CD4-positive, alpha-beta T cell treated with Interleukin-4 for 1 hour (primary cell): ENCODE data around the gene EXOSC9.

Source experiments
- DNase-seq, 2 donors: peaks; one replicate each; pipeline ENCODE4 v3.0.0-alpha.2; 2020 to 2022

Gene EXOSC9

DNA sequence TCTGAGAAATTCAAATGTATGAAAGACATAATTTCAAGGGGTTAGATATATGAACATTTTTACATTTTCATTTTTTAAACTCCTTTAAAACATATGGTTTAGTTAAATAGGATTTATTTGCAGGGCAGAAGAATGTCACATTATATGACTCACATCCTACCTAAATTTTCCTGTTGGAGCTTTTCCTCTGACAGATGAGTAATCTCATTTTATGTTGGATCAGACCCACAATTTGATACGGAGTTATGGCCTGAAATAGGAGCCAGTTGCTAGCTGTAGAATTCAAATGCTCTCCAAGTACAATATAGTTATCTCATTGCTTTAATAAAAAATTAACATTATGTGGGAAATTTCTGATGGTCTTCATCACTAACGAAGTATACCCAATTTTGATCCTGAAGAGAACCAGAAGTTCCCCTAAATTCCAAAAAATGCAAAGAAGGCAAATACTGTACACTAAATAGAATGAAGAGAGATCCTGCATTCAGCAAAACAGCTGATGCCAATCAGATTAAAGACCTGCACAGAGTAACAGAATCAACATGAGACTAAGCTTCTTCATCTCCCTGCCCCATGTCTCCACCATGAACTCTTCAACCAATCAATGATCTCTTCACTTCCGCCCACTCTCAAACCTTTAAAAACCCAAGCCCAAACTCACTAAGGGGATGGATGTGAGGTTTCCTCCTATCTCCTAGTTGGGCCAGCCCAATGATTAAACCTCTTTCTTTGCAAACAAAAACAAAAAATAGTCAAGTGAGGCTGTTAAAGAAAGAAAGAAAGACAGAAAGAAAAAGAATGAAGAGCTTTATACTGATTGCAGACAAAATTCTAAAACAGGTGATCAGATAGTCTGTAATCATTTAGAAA, 10.9 kb upstream of the EXOSC9 start:
- DNase-seq: no peak

GRCh38 chr4:121790976-121791375, 10.1 kb upstream of the EXOSC9 start:
- no peak for DNase-seq

- DNase-seq: no peak
Measured at GRCh38 chr4:121791481-121791880, 9.6 kb upstream of the EXOSC9 start.

- DNase-seq: no peak
Measured at GRCh38 chr4:121792966-121793365, 8.2 kb upstream of the EXOSC9 start.

DNA sequence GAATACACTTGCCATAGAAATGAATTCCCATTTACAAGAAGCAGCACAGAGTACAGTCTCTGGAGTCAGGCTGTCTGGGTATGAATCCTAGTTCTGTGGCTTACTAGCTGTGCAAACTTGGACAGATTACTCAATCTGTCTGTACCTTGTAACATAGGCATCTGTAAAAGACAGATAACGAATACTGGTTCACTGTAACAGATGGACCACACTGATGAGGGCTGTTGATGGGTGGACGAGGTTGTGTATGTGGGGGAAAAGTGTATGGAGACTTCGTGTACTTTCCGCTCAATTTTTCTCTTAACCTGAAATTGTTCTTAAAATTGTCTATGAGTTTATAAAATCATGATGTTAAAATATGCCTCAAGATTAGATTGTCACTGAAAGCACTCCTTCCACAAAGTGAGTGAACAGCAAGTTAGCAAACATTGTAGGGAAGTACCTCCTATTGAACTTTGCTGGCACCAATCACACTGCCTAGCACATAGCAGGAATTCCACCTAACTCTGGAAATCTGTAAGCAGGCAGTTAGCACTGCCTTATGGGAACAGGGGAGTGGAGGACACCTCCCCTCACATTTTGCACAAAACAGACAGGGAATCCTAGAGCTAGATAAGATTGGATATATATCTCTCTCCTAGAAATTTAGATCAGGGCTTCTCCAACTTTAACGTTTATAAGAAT, 6.5 kb upstream of the EXOSC9 start:
- DNase-seq: no peak

GRCh38 chr4:121796283-121796682, 4.8 kb upstream of the EXOSC9 start:
- no peak for DNase-seq

DNA sequence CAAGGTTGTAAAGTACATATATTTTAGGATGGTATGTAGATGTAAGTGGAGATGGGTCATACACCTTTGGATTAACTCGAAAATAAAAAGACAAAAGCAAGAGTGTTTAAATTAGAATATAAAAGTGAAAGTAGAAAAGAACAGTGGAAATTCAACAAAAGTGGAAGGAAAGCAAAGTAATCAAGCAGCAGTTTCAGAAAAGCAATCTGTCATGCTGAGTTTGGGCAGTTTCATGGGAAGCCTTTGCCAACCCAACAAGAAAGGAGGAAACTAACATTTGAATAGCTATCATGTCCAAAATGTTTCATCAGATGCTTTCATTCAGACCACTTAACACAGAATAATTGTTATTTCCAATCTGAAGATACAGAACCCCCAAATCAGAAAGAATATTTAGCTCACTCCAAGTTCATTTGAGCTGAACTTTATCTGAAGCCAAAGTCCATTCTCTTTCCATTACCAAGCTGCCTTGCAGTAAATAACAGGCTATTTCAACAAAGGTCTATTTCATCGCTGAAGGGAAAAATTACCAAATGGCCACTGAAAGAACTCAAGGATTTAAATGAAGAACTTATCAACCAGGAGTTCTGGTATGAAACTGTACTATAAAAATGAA, 1.8 kb upstream of the EXOSC9 start:
- DNase-seq: no peak

- DNase-seq: no peak
Measured at GRCh38 chr4:121799867-121800501, 1.1 kb upstream of the EXOSC9 start.

- no peak for DNase-seq
Measured at GRCh38 chr4:121800638-121800960, 524 bp upstream of the EXOSC9 start.

- DNase-seq: no peak
Measured at GRCh38 chr4:121801715-121802075, 572 bp downstream of the EXOSC9 start.

DNA sequence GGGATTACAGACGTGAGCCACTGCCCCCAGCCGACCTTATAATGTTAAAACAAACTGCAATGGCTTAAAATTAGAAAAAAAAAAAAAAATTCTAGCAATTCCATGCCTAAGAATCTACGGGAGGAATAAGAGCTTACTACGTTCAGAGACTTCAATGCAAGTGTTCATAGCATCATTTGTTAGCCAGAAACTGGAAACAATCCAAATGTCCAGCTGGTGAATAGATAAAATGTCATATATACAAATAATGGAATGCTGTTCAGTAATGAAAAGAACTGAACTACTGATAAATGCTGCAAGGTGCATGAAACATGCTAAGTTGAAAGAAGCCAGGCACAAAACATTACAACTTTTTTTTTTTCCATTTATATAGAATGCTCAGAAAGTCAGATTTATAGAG, 5.3 kb downstream of the EXOSC9 start:
- DNase-seq: no peak

DNA sequence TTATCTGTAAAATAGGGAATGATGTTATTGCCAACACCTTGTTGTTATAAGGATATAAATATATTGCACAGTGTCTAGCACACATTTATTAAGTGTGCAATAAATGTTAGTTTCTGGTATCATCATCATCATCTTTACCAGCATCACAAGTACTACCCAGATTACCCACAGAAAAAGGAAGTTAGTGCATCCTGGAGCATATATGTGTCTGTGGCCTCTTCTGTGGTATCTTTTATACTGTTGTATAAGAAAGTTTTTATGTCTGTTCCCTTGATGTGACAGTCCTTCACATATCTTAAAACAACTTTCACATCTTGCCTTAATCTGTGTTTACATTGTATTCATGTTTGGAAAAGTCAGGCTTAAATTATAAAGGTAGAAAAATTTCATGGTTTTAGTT, 10.0 kb downstream of the EXOSC9 start:
- no peak for DNase-seq

GRCh38 chr4:121814756-121815155, 13.6 kb downstream of the EXOSC9 start:
- no peak for DNase-seq

DNA sequence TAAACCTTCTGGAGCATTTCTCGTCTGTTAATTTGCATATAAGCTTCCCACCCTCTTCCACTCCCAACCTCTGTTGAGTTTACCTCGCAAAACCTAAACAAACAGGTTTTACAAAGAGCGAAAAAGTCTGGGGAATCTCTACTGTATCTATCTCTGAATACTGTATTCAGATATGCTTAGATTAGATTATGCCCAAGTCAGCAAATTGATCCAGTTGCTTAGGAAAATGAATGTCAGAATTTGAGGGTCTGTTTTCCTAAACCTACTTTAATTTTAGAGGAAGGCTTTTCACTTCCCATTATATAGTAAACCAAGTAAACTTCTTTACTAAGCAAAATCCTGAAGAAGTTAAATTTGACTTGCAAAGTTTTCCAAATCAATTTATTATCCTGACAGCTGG, 15.9 kb downstream of the EXOSC9 start:
- DNase-seq: no peak

- no peak for DNase-seq
Measured at GRCh38 chr4:121817701-121818100, 16.6 kb downstream of the EXOSC9 start.

GRCh38 chr4:121818215-121818614, 17.1 kb downstream of the EXOSC9 start:
- DNase-seq: no peak

DNA sequence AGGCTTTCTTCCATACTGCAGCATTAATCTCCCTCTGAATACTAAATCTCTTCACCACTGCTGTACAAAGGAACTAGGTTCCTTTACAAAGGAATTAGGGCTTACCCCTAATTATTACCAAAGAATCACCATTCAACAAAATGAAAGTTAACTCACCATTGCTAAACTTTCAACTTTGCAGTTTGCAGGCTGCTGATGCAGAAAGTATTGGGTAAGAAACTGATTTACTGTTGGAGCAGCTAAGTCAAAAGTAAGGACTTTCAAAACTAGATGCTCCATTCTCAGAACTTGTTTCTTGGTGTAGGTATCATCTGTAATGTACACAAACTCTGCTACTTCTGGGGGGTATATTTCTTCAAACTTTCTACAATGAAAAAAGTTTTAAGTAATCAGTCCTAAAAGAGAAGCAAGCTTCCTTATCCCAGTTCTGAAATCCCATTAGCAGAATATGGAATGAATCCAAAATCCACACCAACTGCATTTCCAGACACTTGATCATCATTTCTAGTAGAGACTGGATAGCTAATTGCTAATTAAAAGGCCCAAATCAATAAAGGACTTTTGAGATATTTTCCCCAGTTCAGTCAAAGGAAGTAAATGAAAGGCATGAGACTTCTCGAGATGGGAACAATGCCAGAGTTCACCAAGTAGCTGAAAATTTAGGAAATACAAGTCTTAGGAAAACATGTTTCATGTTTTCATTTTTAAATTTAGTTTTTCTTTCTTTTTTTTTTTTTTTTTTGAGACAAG, 18.3 kb downstream of the EXOSC9 start:
- DNase-seq: no peak

- DNase-seq: no peak
Measured at GRCh38 chr4:121822047-121822446, 20.9 kb downstream of the EXOSC9 start.

GRCh38 chr4:121822796-121823504, 21.8 kb downstream of the EXOSC9 start:
- peak; percentile 14 to 50 for DNase-seq

- DNase-seq: peak; percentile 95 to 96
Measured at GRCh38 chr4:121823505-121824170, 22.5 kb downstream of the EXOSC9 start, which contains the start of gene CCNA2. TSS of gene CCNA2 (minus strand) at chr4:121823883. CDS start at chr4:121823628, 255 bp downstream.

- no peak for DNase-seq
Measured at GRCh38 chr4:121824171-121824527, 23.0 kb downstream of the EXOSC9 start.

- DNase-seq: no peak
Measured at GRCh38 chr4:121824950-121825349, 23.8 kb downstream of the EXOSC9 start.
